Measurements from ENCODE around the gene OTOS.

GRCh38 chr2:240184656-240185055, 44.2 kb upstream of the OTOS start:
- TF ChIP-seq TAF1 (IDR thresholded peaks at IDR 0.05; ENCODE audit: low read depth) (no peak), EP300 (conservative IDR thresholded peaks at IDR 0.05; ENCODE audit: poor library complexity, severe bottlenecking) (no peak), CTCF (IDR thresholded peaks at IDR 0.05; ENCODE audit: poor library complexity, severe bottlenecking) (no peak), SMC3 (conservative IDR thresholded peaks at IDR 0.05; ENCODE audit: poor library complexity) (no peak), POLR2AphosphoS5 (IDR thresholded peaks at IDR 0.05) (no peak)
- TF ChIP-seq, protein P1, sequence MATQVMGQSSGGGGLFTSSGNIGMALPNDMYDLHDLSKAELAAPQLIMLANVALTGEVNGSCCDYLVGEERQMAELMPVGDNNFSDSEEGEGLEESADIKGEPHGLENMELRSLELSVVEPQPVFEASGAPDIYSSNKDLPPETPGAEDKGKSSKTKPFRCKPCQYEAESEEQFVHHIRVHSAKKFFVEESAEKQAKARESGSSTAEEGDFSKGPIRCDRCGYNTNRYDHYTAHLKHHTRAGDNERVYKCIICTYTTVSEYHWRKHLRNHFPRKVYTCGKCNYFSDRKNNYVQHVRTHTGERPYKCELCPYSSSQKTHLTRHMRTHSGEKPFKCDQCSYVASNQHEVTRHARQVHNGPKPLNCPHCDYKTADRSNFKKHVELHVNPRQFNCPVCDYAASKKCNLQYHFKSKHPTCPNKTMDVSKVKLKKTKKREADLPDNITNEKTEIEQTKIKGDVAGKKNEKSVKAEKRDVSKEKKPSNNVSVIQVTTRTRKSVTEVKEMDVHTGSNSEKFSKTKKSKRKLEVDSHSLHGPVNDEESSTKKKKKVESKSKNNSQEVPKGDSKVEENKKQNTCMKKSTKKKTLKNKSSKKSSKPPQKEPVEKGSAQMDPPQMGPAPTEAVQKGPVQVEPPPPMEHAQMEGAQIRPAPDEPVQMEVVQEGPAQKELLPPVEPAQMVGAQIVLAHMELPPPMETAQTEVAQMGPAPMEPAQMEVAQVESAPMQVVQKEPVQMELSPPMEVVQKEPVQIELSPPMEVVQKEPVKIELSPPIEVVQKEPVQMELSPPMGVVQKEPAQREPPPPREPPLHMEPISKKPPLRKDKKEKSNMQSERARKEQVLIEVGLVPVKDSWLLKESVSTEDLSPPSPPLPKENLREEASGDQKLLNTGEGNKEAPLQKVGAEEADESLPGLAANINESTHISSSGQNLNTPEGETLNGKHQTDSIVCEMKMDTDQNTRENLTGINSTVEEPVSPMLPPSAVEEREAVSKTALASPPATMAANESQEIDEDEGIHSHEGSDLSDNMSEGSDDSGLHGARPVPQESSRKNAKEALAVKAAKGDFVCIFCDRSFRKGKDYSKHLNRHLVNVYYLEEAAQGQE (IDR thresholded peaks at IDR 0.05; ENCODE audit: borderline replicate concordance) = no peak

Measured in neural cell (in vitro differentiated cells).